Neural cell (in vitro differentiated cells): ENCODE data around the gene CHRDL2.

Source experiments
- EZH2 ChIP-seq: fragments of 200-600, 300-800 bp; shearing (Covaris generic), sonication (generic); IDR thresholded peaks from 2 replicates; pipeline ENCODE4 v1.6.1; 2014; ENCODE audit warnings: antibody characterized with exemption, low read length, borderline replicate concordance, mild to moderate bottlenecking; ENCODE audit not compliant: insufficient read depth, poor library complexity, severe bottlenecking
- REST ChIP-seq: IDR thresholded peaks from 2 replicates; pipeline ENCODE4 v1.6.1; 2012; ENCODE audit warnings: borderline replicate concordance

GRCh38 chr11:74743640-74744039, 12.4 kb upstream of the CHRDL2 start:
- TF ChIP-seq REST (no peak), EZH2 (no peak)
